ENCODE results near the gene TDRD12. TPM values are rescaled to one million over a fixed set of nuclear protein-coding genes. Genes with fewer than 3 reads are reported as not detected.

TDRD12 gene
- total and polyA plus RNA-seq, 2 experiments from 2014 or later: 0.68 to 2.8 TPM

DNA sequence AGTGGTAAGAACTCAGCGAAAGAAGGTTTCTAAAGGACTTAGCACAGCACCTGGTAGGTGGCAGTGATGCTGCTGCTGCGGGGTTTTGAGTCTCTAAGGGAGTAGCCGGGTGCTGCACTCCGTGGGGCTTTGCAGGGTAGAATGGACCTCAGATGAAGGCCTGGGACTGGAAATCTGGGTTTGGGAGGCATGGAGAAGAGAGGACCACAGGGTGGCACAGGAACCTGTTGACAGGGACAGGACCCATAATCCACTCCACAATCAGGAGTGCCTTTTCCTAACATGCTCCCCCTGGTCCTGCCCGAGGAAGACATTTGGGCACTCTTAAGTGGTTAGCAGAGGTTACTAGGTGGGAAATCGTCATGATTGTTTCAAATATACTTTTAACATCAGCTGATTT lies 29.8 kb downstream of the TDRD12 start (continued):
- TF ChIP-seq EZH2 (IDR thresholded peaks at IDR 0.05; ENCODE audit: low read depth, unreplicated experiment): no peak
- TF ChIP-seq STAT1 (IDR thresholded peaks at IDR 0.05; ENCODE audit: unreplicated experiment): no peak
- TF ChIP-seq ZNF331 (CRISPR knock-in tag; IDR thresholded peaks at IDR 0.05; ENCODE audit: low read depth): no peak
- no peak for TF ChIP-seq CREB1 (CRISPR knock-in tag; IDR thresholded peaks at IDR 0.05; ENCODE audit: low read depth)
- no peak for TF ChIP-seq JUNB (IDR thresholded peaks at IDR 0.05; ENCODE audit: unreplicated experiment)

DNA sequence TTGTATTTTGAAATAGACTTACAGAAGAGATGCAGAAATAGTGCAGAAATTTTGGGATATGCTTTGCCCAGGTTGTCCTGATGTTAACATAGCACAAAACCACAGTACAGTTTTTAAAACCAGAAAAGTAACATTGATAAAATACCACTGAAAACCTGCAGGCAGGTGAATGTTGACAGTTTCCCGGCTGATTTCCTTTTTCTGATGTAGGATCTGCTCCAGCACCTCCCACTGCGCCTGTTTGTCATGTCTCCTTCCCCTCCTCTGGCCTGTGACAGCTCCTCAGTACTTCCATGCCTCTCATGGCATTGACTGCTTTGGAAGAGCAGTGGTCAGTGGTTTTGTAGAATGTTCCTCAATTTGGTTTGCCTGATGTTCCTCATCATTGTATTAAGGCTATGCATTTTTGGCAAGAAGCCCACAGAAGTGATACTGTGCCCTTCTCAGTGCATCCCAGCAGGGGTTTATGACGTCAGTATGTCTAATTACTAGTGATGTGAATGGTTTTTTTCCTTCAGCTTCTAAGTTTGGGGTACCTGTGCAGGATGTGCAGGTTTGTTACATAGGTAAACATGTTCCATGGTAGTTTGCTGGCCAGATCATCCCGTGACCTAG lies 31.0 kb downstream of the TDRD12 start:
- Mint-ChIP-seq H3K27ac (no peak overlapping the region), H3K4me1 (peaks cover 2% of the 10 kb centered on the region; the same call in 2 of the 3 replicates), H3K27me3 (ENCODE audit: insufficient read depth, low read depth, poor library complexity) (peaks cover 5% of the 10 kb centered on the region), H3K4me3 (no peak overlapping the region), H3K9me3 (no peaks in the 10 kb centered on the region), H3K36me3 (ENCODE audit: low read depth) (no peaks in the 10 kb centered on the region)
- no peaks in the 10 kb centered on the region for H4K20me1 ChIP-seq (replicated peaks; ENCODE audit: insufficient read depth)
- H3K27me3 ChIP-seq (ENCODE audit: insufficient read depth): no peaks in the 10 kb centered on the region
- H3F3A ChIP-seq (replicated peaks; ENCODE audit: low read depth): no peaks in the 10 kb centered on the region
- no peak overlapping the region for H3K4me2 ChIP-seq
- 0 out of 2 replicates have a peak, but pooled peaks cover 3% of the 10 kb centered on the region for H3K9me2 ChIP-seq (ENCODE audit: insufficient read depth)
- H3K36me3 ChIP-seq (ENCODE audit: insufficient read depth): no peaks in the 10 kb centered on the region
- no peak overlapping the region for H3K4me3 ChIP-seq
- ATAC-seq (no peak), DNase-seq (ENCODE audit: low spot score) (peak; percentile 9)
- no peak overlapping the region for H3K27ac ChIP-seq (ENCODE audit: low read depth)
- H2AFZ ChIP-seq: no peak overlapping the region
- no peaks in the 10 kb centered on the region for H3K4me1 ChIP-seq (ENCODE audit: insufficient read depth)
- H3K79me2 ChIP-seq (replicated peaks; ENCODE audit: insufficient read depth): no peaks in the 10 kb centered on the region
- TF ChIP-seq, protein P1, sequence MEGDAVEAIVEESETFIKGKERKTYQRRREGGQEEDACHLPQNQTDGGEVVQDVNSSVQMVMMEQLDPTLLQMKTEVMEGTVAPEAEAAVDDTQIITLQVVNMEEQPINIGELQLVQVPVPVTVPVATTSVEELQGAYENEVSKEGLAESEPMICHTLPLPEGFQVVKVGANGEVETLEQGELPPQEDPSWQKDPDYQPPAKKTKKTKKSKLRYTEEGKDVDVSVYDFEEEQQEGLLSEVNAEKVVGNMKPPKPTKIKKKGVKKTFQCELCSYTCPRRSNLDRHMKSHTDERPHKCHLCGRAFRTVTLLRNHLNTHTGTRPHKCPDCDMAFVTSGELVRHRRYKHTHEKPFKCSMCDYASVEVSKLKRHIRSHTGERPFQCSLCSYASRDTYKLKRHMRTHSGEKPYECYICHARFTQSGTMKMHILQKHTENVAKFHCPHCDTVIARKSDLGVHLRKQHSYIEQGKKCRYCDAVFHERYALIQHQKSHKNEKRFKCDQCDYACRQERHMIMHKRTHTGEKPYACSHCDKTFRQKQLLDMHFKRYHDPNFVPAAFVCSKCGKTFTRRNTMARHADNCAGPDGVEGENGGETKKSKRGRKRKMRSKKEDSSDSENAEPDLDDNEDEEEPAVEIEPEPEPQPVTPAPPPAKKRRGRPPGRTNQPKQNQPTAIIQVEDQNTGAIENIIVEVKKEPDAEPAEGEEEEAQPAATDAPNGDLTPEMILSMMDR (conservative IDR thresholded peaks at IDR 0.05; ENCODE audit: low read depth in 2 of 2): no peak
- TF ChIP-seq, protein P2, sequence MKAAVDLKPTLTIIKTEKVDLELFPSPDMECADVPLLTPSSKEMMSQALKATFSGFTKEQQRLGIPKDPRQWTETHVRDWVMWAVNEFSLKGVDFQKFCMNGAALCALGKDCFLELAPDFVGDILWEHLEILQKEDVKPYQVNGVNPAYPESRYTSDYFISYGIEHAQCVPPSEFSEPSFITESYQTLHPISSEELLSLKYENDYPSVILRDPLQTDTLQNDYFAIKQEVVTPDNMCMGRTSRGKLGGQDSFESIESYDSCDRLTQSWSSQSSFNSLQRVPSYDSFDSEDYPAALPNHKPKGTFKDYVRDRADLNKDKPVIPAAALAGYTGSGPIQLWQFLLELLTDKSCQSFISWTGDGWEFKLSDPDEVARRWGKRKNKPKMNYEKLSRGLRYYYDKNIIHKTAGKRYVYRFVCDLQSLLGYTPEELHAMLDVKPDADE (IDR thresholded peaks at IDR 0.05): no peak
- TF ChIP-seq EZH2phosphoT487 (IDR thresholded peaks at IDR 0.05; ENCODE audit: unreplicated experiment) (no peak), POLR2AphosphoS5 (IDR thresholded peaks at IDR 0.05; ENCODE audit: low read depth) (no peak), ZNF114 (CRISPR knock-in tag; IDR thresholded peaks at IDR 0.05) (no peak), NANOG (IDR thresholded peaks at IDR 0.05; ENCODE audit: borderline replicate concordance) (no peak)

DNA sequence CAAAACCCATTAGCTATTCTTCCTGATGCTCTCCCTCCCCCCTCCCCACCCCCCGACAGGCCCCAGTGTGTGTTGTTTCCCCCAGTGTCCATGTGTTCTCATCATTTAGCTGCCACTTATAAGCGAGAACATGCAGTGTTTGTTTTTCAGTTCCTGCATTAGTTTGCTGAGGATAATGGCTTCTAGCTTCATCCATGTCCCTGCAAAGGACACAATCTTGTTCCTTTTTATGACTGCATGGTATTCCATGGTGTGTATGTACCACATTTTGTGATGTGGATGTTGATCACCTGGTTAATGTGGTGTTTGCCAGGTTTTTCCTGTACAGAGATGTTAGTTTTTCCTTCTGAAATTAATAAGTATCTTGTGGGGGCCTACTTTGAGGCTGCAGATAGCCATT lies 31.5 kb downstream of the TDRD12 start:
- Histone ChIP-seq H2AFZ (no peak overlapping the region), H3K4me3 (no peak overlapping the region), H3K27ac (ENCODE audit: low read depth) (no peak overlapping the region), H3K36me3 (ENCODE audit: insufficient read depth) (no peaks in the 10 kb centered on the region), H3F3A (replicated peaks; ENCODE audit: low read depth) (no peaks in the 10 kb centered on the region), H4K20me1 (replicated peaks; ENCODE audit: insufficient read depth) (no peaks in the 10 kb centered on the region), H3K4me2 (no peak overlapping the region), H3K4me1 (ENCODE audit: insufficient read depth) (no peaks in the 10 kb centered on the region), H3K27me3 (ENCODE audit: insufficient read depth) (no peaks in the 10 kb centered on the region), H3K9me2 (ENCODE audit: insufficient read depth) (0 out of 2 replicates have a peak, but pooled peaks cover 3% of the 10 kb centered on the region), H3K79me2 (replicated peaks; ENCODE audit: insufficient read depth) (no peaks in the 10 kb centered on the region)
- TF ChIP-seq NANOG (IDR thresholded peaks at IDR 0.05; ENCODE audit: borderline replicate concordance): no peak
- H3K27me3 Mint-ChIP-seq (ENCODE audit: insufficient read depth, low read depth, poor library complexity): peaks cover 5% of the 10 kb centered on the region
- DNase-seq (ENCODE audit: low spot score) (no peak), ATAC-seq (no peak)
- no peak overlapping the region for H3K27ac Mint-ChIP-seq
- H3K9me3 Mint-ChIP-seq: no peaks in the 10 kb centered on the region
- H3K4me3 Mint-ChIP-seq: no peak overlapping the region
- H3K36me3 Mint-ChIP-seq (ENCODE audit: low read depth): no peaks in the 10 kb centered on the region
- H3K4me1 Mint-ChIP-seq: peaks cover 2% of the 10 kb centered on the region; the same call in 2 of the 3 replicates
